ENCODE measurements around the gene VPS4A. TPM values are rescaled to one million over a fixed set of nuclear protein-coding genes. Genes with fewer than 3 reads are reported as not detected.

The VPS4A gene
- total RNA-seq, result 26.4 and 28.4 TPM in 2 replicates

DNA sequence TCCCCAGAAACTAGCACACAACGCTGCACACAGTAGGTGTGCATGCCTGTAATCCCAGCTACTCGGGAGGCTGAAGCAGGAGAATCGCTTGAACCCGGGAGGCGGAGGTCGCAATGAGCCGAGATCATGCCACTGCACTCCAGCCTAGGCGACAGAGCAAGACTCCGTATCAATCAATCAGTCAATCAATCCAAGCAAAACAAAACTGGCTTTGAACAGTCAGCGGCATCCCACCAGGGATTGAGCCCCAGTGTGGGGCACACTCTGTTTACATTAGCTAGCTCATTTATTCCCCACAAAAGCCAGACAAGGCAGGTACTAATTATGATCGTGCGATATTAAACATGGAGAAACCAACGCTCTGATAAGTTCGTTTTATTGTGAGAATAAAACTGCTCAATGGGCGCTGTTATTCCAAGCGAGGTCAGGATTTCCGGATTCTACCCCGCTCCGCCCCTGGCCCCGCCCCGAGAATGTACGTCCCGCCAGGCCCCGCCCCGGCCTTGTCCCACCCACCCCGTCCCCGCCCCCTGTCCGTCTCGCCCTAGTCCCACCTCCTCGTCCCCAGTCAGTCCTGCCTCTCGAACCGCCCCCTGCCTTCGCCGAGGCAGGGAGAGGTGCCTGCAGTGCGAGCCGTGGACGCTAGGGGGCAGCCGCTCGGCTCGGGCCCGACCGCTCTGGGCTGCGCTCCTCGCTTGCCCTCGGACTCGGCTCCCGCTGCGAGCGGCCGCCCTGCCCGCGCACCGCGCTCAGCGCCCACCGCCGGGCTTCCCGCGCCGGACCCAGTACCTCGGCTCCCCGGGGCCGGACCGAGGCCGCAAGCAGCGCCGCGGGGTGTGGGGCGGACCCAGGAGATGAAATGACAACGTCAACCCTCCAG lies at the start of gene VPS4A:
VPS4A (plus strand) TSS at position 698 of the 880 bp plus-strand sequence; CDS start at position 860, 162 bp downstream.

DNA sequence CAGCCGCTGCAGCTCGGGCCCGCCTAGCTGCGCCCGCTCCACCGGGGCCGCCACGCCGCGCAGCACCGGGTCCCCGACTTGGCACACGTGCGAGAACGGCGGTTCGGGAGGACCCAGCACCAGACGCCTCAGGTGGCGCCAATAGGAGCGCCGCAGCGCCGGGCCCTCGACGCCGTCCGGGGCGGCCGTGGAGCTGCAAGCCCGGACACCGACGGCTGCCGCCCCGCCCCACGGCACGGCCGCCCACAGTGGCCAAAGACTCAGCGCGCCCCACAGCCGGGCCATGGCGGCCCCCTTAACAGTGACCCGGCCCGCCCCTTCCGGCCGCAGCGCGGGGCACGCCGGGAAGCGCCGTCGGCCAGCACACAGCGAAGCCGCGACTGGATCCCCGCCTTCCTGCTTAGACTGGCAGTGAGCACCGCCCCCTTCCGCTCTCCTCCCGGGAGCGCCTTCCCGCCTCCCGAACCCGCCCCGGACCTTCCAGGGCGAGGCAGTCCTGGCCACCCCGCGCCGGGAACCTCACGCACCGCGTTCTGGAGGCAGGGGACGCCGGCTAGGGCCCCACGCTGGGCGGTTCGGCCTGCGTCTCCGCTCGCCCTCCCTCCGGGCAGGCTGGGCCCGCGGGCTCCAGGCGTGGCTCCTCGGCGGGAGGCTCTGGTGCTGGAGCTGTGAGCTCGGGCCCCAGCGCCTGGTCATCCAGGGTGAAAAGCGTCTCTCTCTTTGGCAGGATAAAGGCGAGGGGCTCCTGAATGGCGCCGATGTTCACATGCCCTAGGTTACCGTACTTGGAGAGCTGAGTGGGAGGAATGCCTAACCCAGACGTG lies 19.3 kb downstream of the VPS4A start, which contains the start of gene PDF:
PDF (minus strand) TSS at position 303 of the 824 bp plus-strand sequence; CDS start at position 285, 18 bp downstream.

DNA sequence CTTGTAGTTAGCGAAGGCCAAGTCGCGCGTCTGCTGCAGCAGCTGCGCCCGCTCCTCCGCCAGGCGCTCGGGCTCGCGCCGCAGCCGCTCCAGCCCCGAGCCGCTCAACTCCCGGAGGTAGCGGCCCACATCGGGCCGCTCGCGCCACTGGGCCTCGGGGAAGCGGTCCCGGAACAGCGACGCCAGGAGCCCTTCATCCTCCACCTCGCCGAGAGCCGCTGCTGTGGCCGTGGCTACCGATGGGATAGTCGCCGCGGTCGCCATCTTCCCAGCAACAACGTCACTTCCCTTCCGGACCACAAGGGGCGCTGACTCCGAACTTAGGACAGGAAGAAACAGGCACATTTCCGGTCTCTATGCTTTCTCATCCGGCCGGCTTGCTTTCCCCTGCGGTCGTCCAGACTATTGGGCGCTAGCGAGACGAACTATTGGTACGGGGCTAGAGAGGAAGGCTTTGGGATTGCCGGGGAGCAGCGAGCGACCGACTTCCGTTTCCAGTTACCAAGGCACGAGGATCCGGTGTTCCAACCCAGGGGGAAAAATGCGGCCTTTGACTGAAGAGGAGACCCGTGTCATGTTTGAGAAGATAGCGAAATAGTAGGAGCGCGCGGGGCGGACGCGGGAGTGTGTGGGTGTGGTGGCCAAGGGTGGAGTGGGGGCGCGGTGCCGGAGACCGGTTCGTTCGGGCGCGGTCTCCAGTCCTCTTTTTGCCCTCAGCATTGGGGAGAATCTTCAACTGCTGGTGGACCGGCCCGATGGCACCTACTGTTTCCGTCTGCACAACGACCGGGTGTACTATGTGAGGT lies 28.3 kb downstream of the VPS4A start, which contains the start of the genes COG8 and NIP7:
COG8 (minus strand) TSS at position 276 of the 806 bp plus-strand sequence; CDS start at position 264, 12 bp downstream.
NIP7 (plus strand) TSS at position 484 of the 806 bp plus-strand sequence; CDS start at position 542, 58 bp downstream.

DNA sequence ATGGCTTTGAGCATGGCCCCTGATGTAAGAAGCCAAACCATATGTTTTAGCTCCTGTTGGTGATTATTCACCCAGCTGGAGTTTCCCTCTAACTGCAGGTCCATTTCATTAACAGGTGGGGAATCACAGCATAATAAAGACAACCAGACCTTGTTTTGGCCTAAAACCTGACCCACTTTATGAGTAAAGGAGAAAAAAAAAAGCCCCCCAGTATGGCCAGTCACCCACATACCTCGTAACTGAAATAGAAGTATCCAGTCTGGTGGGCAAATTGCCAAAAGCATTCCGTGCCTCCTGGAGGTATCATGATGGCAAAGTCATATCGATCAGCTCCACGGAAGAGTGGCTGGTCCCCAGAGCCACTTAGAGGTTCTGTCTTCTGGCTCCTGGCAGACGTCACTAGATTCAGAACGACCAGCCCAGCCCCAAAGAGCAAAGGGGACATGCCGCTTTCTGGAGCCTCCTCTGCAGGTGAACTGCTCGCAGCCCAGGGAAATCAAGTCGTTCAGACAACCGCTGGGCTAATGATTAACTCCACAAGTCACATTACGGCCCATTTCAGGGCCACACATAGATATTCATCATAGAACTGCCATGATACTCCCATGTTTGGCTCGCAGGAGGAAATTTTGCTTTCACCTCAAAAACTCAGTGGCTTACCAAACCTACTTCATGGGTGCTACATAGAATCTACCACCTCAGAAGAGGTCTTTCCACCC lies 40.3 kb downstream of the VPS4A start, which contains the start of gene TMED6:
TMED6 (minus strand) TSS at position 478 of the 719 bp plus-strand sequence; CDS start at position 445, 33 bp downstream.

Other genes starting within 250 kb of the VPS4A start
- gene HAS3, start 205.7 kb upstream of the VPS4A start, total RNA-seq, result 5.7 and 14.5 TPM in 2 replicates
- 70.6 and 71.3 TPM in 2 replicates for gene CHTF8, start 178.8 kb upstream of the VPS4A start, total RNA-seq
- gene UTP4, start 178.7 kb upstream of the VPS4A start, total RNA-seq, result 11.3 and 12.5 TPM in 2 replicates
- 86.2 and 98.0 TPM in 2 replicates for gene SNTB2, start 124.2 kb upstream of the VPS4A start, total RNA-seq
- 6.3 and 11.3 TPM in 2 replicates for gene PDF, start 19.2 kb downstream of the VPS4A start, total RNA-seq
- 21.3 and 28.6 TPM in 2 replicates for gene COG8, start 28.2 kb downstream of the VPS4A start, total RNA-seq
- 23.7 and 28.2 TPM in 2 replicates for gene NIP7, start 28.4 kb downstream of the VPS4A start, total RNA-seq
- 0.09 and 0.11 TPM in 2 replicates for gene TMED6, start 40.4 kb downstream of the VPS4A start, total RNA-seq
- 14.5 and 15.6 TPM in 2 replicates for gene TERF2, start 74.7 kb downstream of the VPS4A start, total RNA-seq
- gene CYB5B, start 113.3 kb downstream of the VPS4A start, total RNA-seq, result 58.4 and 63.0 TPM in 2 replicates